Measurements from ENCODE around the gene TULP4. TPM values are rescaled to one million over a fixed set of nuclear protein-coding genes. Genes with fewer than 3 reads are reported as not detected.
A peak's percentile ranks its signal among the peaks of the same experiment; 100 is the strongest.

Gene TULP4
- total RNA-seq, 2 donors from 2014 or later: 66.3 to 71.9 TPM

- no peak for DNase-seq (ENCODE audit: low spot score)
- intact Hi-C loops (cut with DNase I): no loop called here
Observed at GRCh38 chr6:158528826-158529225, 216.6 kb downstream of the TULP4 start.

GRCh38 chr6:158529629-158530028 is 217.4 kb downstream of the TULP4 start:
- DNase-seq (ENCODE audit: low spot score): peak; percentile 67
- intact Hi-C loops (cut with DNase I): no loop called here

- intact Hi-C loops (cut with DNase I): no loop called here
- peak; percentile 23 for DNase-seq (ENCODE audit: low spot score)
Observed at GRCh38 chr6:158531566-158531965, 219.3 kb downstream of the TULP4 start.

- intact Hi-C loops (cut with DNase I): no loop called here
- DNase-seq (ENCODE audit: low spot score): no peak
Observed at GRCh38 chr6:158531970-158532369, 219.7 kb downstream of the TULP4 start.

- intact Hi-C loops (cut with DNase I): no loop called here
- DNase-seq (ENCODE audit: low spot score): peak; percentile 92
Observed at GRCh38 chr6:158536084-158536890, 224.0 kb downstream of the TULP4 start.

GRCh38 chr6:158536891-158537798 is 224.9 kb downstream of the TULP4 start:
- intact Hi-C loops (cut with DNase I): no loop called here
- DNase-seq (ENCODE audit: low spot score): peak; percentile 77

GRCh38 chr6:158538741-158539140 is 226.5 kb downstream of the TULP4 start:
- intact Hi-C loops (cut with DNase I): no loop called here
- peak; percentile 22 for DNase-seq (ENCODE audit: low spot score)

GRCh38 chr6:158539413-158539812 is 227.1 kb downstream of the TULP4 start:
- intact Hi-C loops (cut with DNase I): no loop called here
- no peak for DNase-seq (ENCODE audit: low spot score)

GRCh38 chr6:158539881-158540280 is 227.6 kb downstream of the TULP4 start:
- intact Hi-C loops (cut with DNase I): no loop called here
- DNase-seq (ENCODE audit: low spot score): no peak

GRCh38 chr6:158543606-158544185 is 231.4 kb downstream of the TULP4 start:
- intact Hi-C loops (cut with DNase I): no loop called here
- DNase-seq (ENCODE audit: low spot score): peak; percentile 60

GRCh38 chr6:158544428-158544827 is 232.2 kb downstream of the TULP4 start:
- intact Hi-C loops (cut with DNase I): no loop called here
- peak; percentile 76 for DNase-seq (ENCODE audit: low spot score)

GRCh38 chr6:158545043-158545966 is 233.0 kb downstream of the TULP4 start:
- peak; percentile 78 for DNase-seq (ENCODE audit: low spot score)
- intact Hi-C loops (cut with DNase I): no loop called here

GRCh38 chr6:158548418-158549161 is 236.3 kb downstream of the TULP4 start:
- peak; percentile 35 for DNase-seq (ENCODE audit: low spot score)

GRCh38 chr6:158552055-158552795 is 240.0 kb downstream of the TULP4 start:
- intact Hi-C loops (cut with DNase I): no loop called here
- DNase-seq (ENCODE audit: low spot score): no peak

More at GRCh38 chr6:158548418-158549161, 236.3 kb downstream of the TULP4 start:
- intact Hi-C loops (cut with DNase I): no loop called here

GRCh38 chr6:158552796-158553138 is 240.5 kb downstream of the TULP4 start:
- DNase-seq (ENCODE audit: low spot score): peak; percentile 6
- intact Hi-C loops (cut with DNase I): no loop called here

GRCh38 chr6:158554611-158555361 is 242.5 kb downstream of the TULP4 start:
- intact Hi-C loops (cut with DNase I): no loop called here
- DNase-seq (ENCODE audit: low spot score): no peak

- DNase-seq (ENCODE audit: low spot score): peak; percentile 13
- intact Hi-C loops (cut with DNase I): no loop called here
Observed at GRCh38 chr6:158556113-158556512, 243.8 kb downstream of the TULP4 start.

All from posterior vena cava (tissue), 2 donors.